GM20000 (cell line): ENCODE data around the gene KRTAP5-7.

Source experiments
- DNase-seq: peaks from one replicate; pipeline ENCODE4 v3.0.0; 2012; ENCODE audit warnings: low spot score
- CTCF ChIP-seq: IDR thresholded peaks from 2 replicates; pipeline ENCODE4 v1.5.1; 2012; ENCODE audit warnings: mild to moderate bottlenecking, control low read depth; ENCODE audit errors: extremely low read depth, missing control alignments

Gene KRTAP5-7

GRCh38 chr11:71545405-71545966, 18.4 kb downstream of the KRTAP5-7 start:
- no peak for TF ChIP-seq CTCF
- no peak for DNase-seq

- no peak for DNase-seq
- TF ChIP-seq CTCF = no peak
These were observed 21.1 kb downstream of the KRTAP5-7 start, which contains the start of gene KRTAP5-9 for GRCh38 chr11:71548120-71548519. Gene KRTAP5-9, plus strand, starts transcription at chr11:71548420. Its CDS starts 238 bp downstream, at chr11:71548658.

- no peak for TF ChIP-seq CTCF
- DNase-seq = no peak
These were observed 21.7 kb downstream of the KRTAP5-7 start for GRCh38 chr11:71548716-71549151.

GRCh38 chr11:71551711-71552110, 24.6 kb downstream of the KRTAP5-7 start:
- no peak for DNase-seq
- no peak for TF ChIP-seq CTCF

GRCh38 chr11:71554996-71555395, 27.9 kb downstream of the KRTAP5-7 start:
- no peak for DNase-seq
- no peak for TF ChIP-seq CTCF

- no peak for DNase-seq
- TF ChIP-seq CTCF = no peak
These were observed 28.4 kb downstream of the KRTAP5-7 start for GRCh38 chr11:71555508-71555907.

- TF ChIP-seq CTCF = no peak
- no peak for DNase-seq
These were observed 29.0 kb downstream of the KRTAP5-7 start for GRCh38 chr11:71556018-71556417.
